Psoas muscle (tissue), 8 donors: ENCODE data around the gene GPR180. TPM values are rescaled to one million over a fixed set of nuclear protein-coding genes. Genes with fewer than 3 reads are reported as not detected.

Source experiments
- ATAC-seq, 4 donors: fragments of 200-7000 bp; cut with Tn5 transposase; one replicate each; pipeline ENCODE4 v1.9.1; 2020; ENCODE audit warnings: moderate library complexity in 3 of 4, mild to moderate bottlenecking in 2 of 4
- DNase-seq, 2 donors: peaks; one replicate each; pipeline ENCODE4 v3.0.0-alpha.2; 2020
- H3K27ac ChIP-seq: fragments of 200-600 bp; one replicate; pipeline ENCODE4 v1.8.0; 2022
- H3K27me3 ChIP-seq, 3 donors: fragments of 200-600 bp in 1 of 3; one replicate each; pipeline versions ENCODE4 v1.6.1 to v1.8.0; 2013 to 2022; ENCODE audit warnings: low read length in 2 of 3, mild to moderate bottlenecking in 2 of 3, moderate library complexity in 1 of 3; ENCODE audit not compliant: insufficient read depth in 3 of 3
- H3K36me3 ChIP-seq, 2 donors: fragments of 200-600 bp in 1 of 2; one replicate each; pipeline versions ENCODE4 v1.6.1 to v1.8.0; 2013 to 2022; ENCODE audit warnings: low read depth in 1 of 2, mild to moderate bottlenecking in 1 of 2, moderate library complexity in 1 of 2; ENCODE audit not compliant: insufficient read depth in 1 of 2
- H3K4me1 ChIP-seq: fragments of 200-600 bp; one replicate; pipeline ENCODE4 v1.8.0; 2022
- H3K4me3 ChIP-seq: fragments of 200-600 bp; one replicate; pipeline ENCODE4 v1.8.0; 2022; ENCODE audit warnings: mild to moderate bottlenecking
- H3K9me3 ChIP-seq: fragments of 200-600 bp; one replicate; pipeline ENCODE4 v1.8.0; 2022
- WGBS, 3 donors: extraction: QIAGEN DNeasy Blood & Tissue Kit; methylation state at CpG; one replicate each; pipeline versions ENCODE4 v1.1.6 to v1.1.7; 2013; 5-methylcytosine and 5-hydroxymethylcytosine counted together
- intact Hi-C, 2 donors: fragments of 100-400 bp; cut with DNase I; formaldehyde crosslinking; loops; one replicate each; pipeline versions ENCODE4 v1.11.0 to v1.14.2; 2022
- polyA plus RNA-seq, 3 donors: library from polyadenylated mRNA; stranded (reverse); fragments of 200-250 nt; gene quantifications; one replicate each; pipeline ENCODE4 v1.2.3, GENCODE V29; 2013
- total RNA-seq, 4 donors: library from RNA; stranded (reverse); fragmentation: NEBNext Ultra II Directional in 2 of 4; extraction: Animal tissue kit (Norgen Biotek cat#: 25700) in 2 of 4; gene quantifications; one replicate each; pipeline versions ENCODE4 v1.2.1 to v1.2.4, GENCODE V29; 2021 to 2023
- TF ChIP-seq, protein P1 (sequence below): fragments of 200-600 bp; IDR thresholded peaks from one replicate; pipeline ENCODE4 v1.8.0; 2022; ENCODE audit warnings: antibody characterized with exemption
- donor health status: healthy with polysubstance abuse.
- donor health status: DM: no; HTN: no; CAD: no; lungs with moderate emphysema.
- donor health status: Bipolar disorder and iron deficiency.
- donor health status: healthy.
- donor health status: DM: yes; HTN: yes; CAD: no.
- donor health status: DM: no; HTN: no; CAD: no.
- donor health status: DM: no; HTN: no; CAD: no.
- donor health status: DM: yes; HTN: yes; CAD: no.

The GPR180 gene
- total and polyA plus RNA-seq, 7 donors = 1.6 to 4.2 (median 4.0) TPM

GRCh38 chr13:94620286-94620896 lies 18.7 kb downstream of the GPR180 start:
- no peak overlapping the region for H3K4me3 ChIP-seq
- no peaks in the 10 kb centered on the region for H3K9me3 ChIP-seq
- H3K36me3 ChIP-seq = peaks cover 5 to 24% of the 10 kb centered on the region in 2 donors
- no peak for DNase-seq
- intact Hi-C loops = no loop called here
- no peak for ATAC-seq
- 85 to 90% (median 86%) methylated on average over 2 of the region's 2 CpGs for WGBS, 3 donors
- H3K27ac ChIP-seq = no peak overlapping the region
- TF ChIP-seq, protein P1, sequence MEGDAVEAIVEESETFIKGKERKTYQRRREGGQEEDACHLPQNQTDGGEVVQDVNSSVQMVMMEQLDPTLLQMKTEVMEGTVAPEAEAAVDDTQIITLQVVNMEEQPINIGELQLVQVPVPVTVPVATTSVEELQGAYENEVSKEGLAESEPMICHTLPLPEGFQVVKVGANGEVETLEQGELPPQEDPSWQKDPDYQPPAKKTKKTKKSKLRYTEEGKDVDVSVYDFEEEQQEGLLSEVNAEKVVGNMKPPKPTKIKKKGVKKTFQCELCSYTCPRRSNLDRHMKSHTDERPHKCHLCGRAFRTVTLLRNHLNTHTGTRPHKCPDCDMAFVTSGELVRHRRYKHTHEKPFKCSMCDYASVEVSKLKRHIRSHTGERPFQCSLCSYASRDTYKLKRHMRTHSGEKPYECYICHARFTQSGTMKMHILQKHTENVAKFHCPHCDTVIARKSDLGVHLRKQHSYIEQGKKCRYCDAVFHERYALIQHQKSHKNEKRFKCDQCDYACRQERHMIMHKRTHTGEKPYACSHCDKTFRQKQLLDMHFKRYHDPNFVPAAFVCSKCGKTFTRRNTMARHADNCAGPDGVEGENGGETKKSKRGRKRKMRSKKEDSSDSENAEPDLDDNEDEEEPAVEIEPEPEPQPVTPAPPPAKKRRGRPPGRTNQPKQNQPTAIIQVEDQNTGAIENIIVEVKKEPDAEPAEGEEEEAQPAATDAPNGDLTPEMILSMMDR = peak; percentile 36
- no peaks in the 10 kb centered on the region for H3K27me3 ChIP-seq
- no peaks in the 10 kb centered on the region for H3K4me1 ChIP-seq

DNA sequence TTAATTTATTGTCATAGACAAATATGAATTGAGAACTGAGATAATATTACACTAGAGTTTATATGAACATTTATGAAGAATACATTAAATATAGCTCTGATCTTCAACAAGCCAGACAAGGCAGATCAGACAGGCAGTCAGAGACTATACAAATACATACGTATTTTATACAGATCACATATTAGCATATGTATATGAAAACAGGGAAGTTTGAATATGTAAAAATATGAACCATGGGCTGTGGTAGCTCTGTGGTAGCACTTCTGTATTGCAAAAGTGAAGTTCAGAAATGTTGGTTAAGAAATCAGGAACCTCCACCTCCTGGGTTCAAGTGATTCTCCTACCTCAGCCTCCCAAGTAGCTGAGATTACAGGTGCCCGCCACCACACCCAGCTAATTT lies 20.7 kb downstream of the GPR180 start:
- WGBS, 3 donors = 94 to 99% (median 94%) methylated on average over 2 of the region's 2 CpGs
- Histone ChIP-seq H3K27me3 (no peaks in the 10 kb centered on the region), H3K4me3 (no peak overlapping the region), H3K9me3 (no peaks in the 10 kb centered on the region), H3K27ac (no peak overlapping the region), H3K4me1 (no peaks in the 10 kb centered on the region), H3K36me3 (peaks cover 5 to 25% of the 10 kb centered on the region in 2 donors)
- intact Hi-C loops = no loop called here
- DNase-seq (no peak), ATAC-seq (no peak)
- TF ChIP-seq, protein P1 = no peak

GRCh38 chr13:94623316-94623715 lies 21.7 kb downstream of the GPR180 start:
- ATAC-seq (no peak), DNase-seq (no peak)
- Histone ChIP-seq H3K4me1 (no peaks in the 10 kb centered on the region), H3K27me3 (no peaks in the 10 kb centered on the region), H3K36me3 (peaks cover 5 to 28% of the 10 kb centered on the region in 2 donors), H3K9me3 (no peaks in the 10 kb centered on the region), H3K4me3 (no peak overlapping the region), H3K27ac (no peak overlapping the region)
- TF ChIP-seq, protein P1 = no peak
- intact Hi-C loops = no loop called here
- WGBS, 3 donors = 70 to 78% (median 70%) methylated on average over 4 of the region's 4 CpGs

DNA sequence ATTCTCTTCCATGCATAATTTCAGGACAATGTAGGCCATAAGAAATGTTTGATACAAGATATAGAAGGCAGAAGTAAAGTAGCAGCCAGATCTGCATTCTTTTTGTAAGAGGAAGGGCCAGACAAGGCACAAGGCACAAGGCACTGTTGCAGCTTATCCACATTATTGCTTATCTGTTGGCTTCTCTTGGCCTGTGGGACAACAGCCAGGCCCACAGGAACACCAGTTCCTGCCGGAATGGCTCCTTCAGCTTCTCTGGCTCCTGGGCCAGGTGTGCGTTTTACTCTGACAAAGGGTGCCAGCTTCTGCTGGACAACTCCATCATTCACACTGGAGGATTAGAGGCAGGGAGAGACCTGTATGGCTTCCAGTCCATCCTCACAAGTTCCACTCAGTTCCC lies 29.2 kb downstream of the GPR180 start:
- Histone ChIP-seq H3K4me1 (no peaks in the 10 kb centered on the region), H3K36me3 (peaks cover 0 to 14% of the 10 kb centered on the region in 2 donors), H3K9me3 (no peaks in the 10 kb centered on the region), H3K27me3 (no peaks in the 10 kb centered on the region), H3K4me3 (no peak overlapping the region), H3K27ac (no peak overlapping the region)
- ATAC-seq (no peak), DNase-seq (no peak)
- TF ChIP-seq, protein P1 = no peak
- 85 to 93% (median 93%) methylated on average over 2 of the region's 2 CpGs for WGBS, 3 donors
- intact Hi-C loops = no loop called here
